Measurements from ENCODE around the gene LRFN3.
"Not testable (repeated sequence)": the region's sequence is repeated elsewhere in the genome, so short reads cannot be mapped to it uniquely, and the experiment has no call there.

The LRFN3 gene

GRCh38 chr19:35939307-35940077 lies 3.3 kb downstream of the LRFN3 start:
- no peak for DNase-seq (ENCODE audit: low read depth in 2 of 2)

- DNase-seq (ENCODE audit: low read depth in 2 of 2) = no peak
These were observed 4.1 kb downstream of the LRFN3 start for GRCh38 chr19:35940078-35940775.

- no peak for DNase-seq (ENCODE audit: low read depth in 2 of 2)
These were observed 4.7 kb downstream of the LRFN3 start for GRCh38 chr19:35940839-35941238.

GRCh38 chr19:35942235-35942634 lies 6.1 kb downstream of the LRFN3 start:
- DNase-seq (ENCODE audit: low read depth in 2 of 2) = no peak

GRCh38 chr19:35943321-35944301 lies 7.4 kb downstream of the LRFN3 start:
- DNase-seq (ENCODE audit: low read depth in 2 of 2) = no peak

- DNase-seq (ENCODE audit: low read depth in 2 of 2) = no peak
These were observed 8.4 kb downstream of the LRFN3 start for GRCh38 chr19:35944556-35944955.

GRCh38 chr19:35945121-35945790 lies 9.1 kb downstream of the LRFN3 start:
- DNase-seq (ENCODE audit: low read depth in 2 of 2) = no peak

GRCh38 chr19:35946203-35946602 lies 10.0 kb downstream of the LRFN3 start:
- DNase-seq (ENCODE audit: low read depth in 2 of 2) = no peak

- no peak for DNase-seq (ENCODE audit: low read depth in 2 of 2)
These were observed 13.0 kb downstream of the LRFN3 start for GRCh38 chr19:35949131-35949530.

- DNase-seq (ENCODE audit: low read depth in 2 of 2) = no peak
These were observed 19.9 kb downstream of the LRFN3 start for GRCh38 chr19:35955881-35956634.

GRCh38 chr19:35957411-35957810 lies 21.2 kb downstream of the LRFN3 start:
- not testable (repeated sequence) for DNase-seq (ENCODE audit: low read depth in 2 of 2)

- no peak for DNase-seq (ENCODE audit: low read depth in 2 of 2)
These were observed 22.5 kb downstream of the LRFN3 start for GRCh38 chr19:35958660-35959039.

GRCh38 chr19:35959040-35959967 lies 23.1 kb downstream of the LRFN3 start:
- peak; percentile 87 to 94 for DNase-seq (ENCODE audit: low read depth in 2 of 2)

- DNase-seq (ENCODE audit: low read depth in 2 of 2) = no peak
These were observed 23.8 kb downstream of the LRFN3 start for GRCh38 chr19:35959968-35960320.

GRCh38 chr19:35960432-35960972 lies 24.3 kb downstream of the LRFN3 start:
- no peak for DNase-seq (ENCODE audit: low read depth in 2 of 2)

GRCh38 chr19:35963514-35963913 lies 27.3 kb downstream of the LRFN3 start:
- DNase-seq (ENCODE audit: low read depth in 2 of 2) = no peak

- no peak for DNase-seq (ENCODE audit: low read depth in 2 of 2)
These were observed 30.6 kb downstream of the LRFN3 start for GRCh38 chr19:35966771-35967170.

GRCh38 chr19:35973487-35973886 lies 37.3 kb downstream of the LRFN3 start:
- no peak for DNase-seq (ENCODE audit: low read depth in 2 of 2)

- no peak for DNase-seq (ENCODE audit: low read depth in 2 of 2)
These were observed 39.5 kb downstream of the LRFN3 start for GRCh38 chr19:35975608-35976214.
